BJ (cell line): Measurements from ENCODE around the gene EIF4A2. TPM values are rescaled to one million over a fixed set of nuclear protein-coding genes. Genes with fewer than 3 reads are reported as not detected.

ENCODE experiments used
- CTCF ChIA-PET: fragments of 350-600 bp; formaldehyde crosslinking; extraction: SDS; loops from one replicate; lab custom pipeline; 2021; ENCODE audit warnings: antibody characterized with exemption, inconsistent platforms; lab: Yijun Ruan, JAX
- POLR2A ChIA-PET: fragments of 300-600 bp; sonication (Branson Sonifier 250); formaldehyde crosslinking; extraction: SDS; loops from one replicate; lab custom pipeline; 2021; ENCODE audit warnings: antibody characterized with exemption; lab: Charles Lee
- DNase-seq: peaks from one replicate; pipeline ENCODE4 v3.0.0-alpha.2; 2011; ENCODE audit warnings: low read depth
- H3K27me3 ChIP-seq: 2 replicates; pipeline ENCODE4 v1.6.0; 2011; ENCODE audit warnings: low read length; ENCODE audit not compliant: control insufficient read depth, insufficient read depth
- H3K36me3 ChIP-seq: 2 replicates; pipeline ENCODE4 v1.5.1; 2011; ENCODE audit warnings: low read length; ENCODE audit not compliant: control insufficient read depth, insufficient read depth
- H3K4me3 ChIP-seq: 2 replicates; pipeline ENCODE4 v1.5.1; 2011; ENCODE audit warnings: low read depth, mild to moderate bottlenecking, control low read depth, low read length
- polyA plus RNA-seq: library from polyadenylated mRNA; depleted of rRNA; stranded (reverse); fragments of >200 nt; gene quantifications from 2 replicates; pipeline ENCODE4 v1.2.3, GENCODE V29; 2011
- TF ChIP-seq, protein P1 (sequence below): IDR thresholded peaks from 2 replicates; pipeline ENCODE4 v1.5.1; 2011; ENCODE audit warnings: low read depth, mild to moderate bottlenecking, control low read depth, inconsistent platforms, low read length, moderate library complexity; ENCODE audit not compliant: insufficient read depth

Gene EIF4A2
- polyA plus RNA-seq, 1 experiment, result 210 TPM

DNA sequence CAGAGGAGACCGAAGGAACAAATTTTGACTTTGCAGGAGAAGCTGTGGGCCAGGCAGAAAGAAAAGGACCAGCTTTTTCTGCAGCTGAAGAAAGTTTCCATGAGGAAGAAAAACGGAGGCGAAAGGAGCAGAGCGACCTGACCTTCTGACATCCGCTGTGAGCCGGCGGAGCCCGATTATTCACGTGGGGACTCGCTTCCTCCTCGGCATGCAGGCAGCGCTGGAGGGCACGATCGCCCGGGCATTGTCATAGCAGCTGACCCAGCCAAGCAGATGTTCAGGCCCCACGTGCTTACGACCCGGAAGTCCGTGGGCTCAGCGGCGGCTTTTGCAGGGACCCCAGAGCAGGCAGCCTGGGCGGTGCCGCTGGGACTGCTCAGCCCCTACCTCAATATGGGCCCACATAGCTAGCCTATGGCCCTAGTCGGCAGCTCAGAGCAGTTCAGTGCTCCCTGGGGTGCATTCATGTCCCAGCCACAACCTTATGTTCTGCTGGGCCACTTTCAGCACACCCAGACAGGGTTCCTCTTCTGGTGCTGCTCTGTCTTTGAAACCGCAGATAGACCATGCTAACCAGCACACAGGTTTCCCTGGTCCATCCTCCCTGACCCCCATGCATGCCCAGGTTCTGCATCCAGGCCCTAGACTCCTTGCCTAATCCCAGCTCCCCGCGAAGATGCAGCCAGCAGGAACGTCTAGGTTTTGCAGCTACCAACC lies 10.5 kb upstream of the EIF4A2 start:
- no peak for DNase-seq
- TF ChIP-seq, protein P1, sequence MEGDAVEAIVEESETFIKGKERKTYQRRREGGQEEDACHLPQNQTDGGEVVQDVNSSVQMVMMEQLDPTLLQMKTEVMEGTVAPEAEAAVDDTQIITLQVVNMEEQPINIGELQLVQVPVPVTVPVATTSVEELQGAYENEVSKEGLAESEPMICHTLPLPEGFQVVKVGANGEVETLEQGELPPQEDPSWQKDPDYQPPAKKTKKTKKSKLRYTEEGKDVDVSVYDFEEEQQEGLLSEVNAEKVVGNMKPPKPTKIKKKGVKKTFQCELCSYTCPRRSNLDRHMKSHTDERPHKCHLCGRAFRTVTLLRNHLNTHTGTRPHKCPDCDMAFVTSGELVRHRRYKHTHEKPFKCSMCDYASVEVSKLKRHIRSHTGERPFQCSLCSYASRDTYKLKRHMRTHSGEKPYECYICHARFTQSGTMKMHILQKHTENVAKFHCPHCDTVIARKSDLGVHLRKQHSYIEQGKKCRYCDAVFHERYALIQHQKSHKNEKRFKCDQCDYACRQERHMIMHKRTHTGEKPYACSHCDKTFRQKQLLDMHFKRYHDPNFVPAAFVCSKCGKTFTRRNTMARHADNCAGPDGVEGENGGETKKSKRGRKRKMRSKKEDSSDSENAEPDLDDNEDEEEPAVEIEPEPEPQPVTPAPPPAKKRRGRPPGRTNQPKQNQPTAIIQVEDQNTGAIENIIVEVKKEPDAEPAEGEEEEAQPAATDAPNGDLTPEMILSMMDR, result no peak
- ChIA-PET POLR2A (interaction anchor here (1.6 kb wide), 1 partner anchor 10 kb away, joined by 10 read pairs; the partner anchor contains the start of gene EIF4A2), CTCF (interaction anchor here (1.3 to 2.9 kb wide), 3 partner anchors 9 to 158 kb away, joined by 5 to 12 read pairs (median 10); no protein-coding TSS in a partner anchor)
- H3K27me3 ChIP-seq, result no peaks in the 10 kb centered on the region
- H3K36me3 ChIP-seq, result no peaks in the 10 kb centered on the region
- H3K4me3 ChIP-seq, result peak overlapping the region; percentile 18

DNA sequence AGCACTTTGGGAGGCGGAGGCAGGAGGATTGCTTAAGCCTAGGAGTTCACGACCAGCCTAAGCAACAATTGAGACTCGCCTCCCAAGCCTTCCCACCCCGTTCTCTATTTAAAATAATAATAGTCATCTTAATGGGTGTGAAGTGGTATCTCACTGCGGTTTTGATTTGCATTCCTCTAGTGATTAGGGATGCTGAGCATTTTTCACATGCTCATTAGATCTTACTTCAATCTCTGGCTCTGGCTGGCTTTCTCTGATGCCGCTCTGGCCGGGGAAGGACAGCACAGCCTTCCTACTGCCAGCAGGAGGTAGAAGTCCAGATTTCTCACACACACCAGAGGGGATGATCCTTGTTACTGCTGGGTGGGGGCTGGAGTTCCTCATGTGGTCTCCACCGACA lies 7.4 kb upstream of the EIF4A2 start:
- CTCF ChIA-PET, result no interaction called here
- POLR2A ChIA-PET, result no interaction called here

DNA sequence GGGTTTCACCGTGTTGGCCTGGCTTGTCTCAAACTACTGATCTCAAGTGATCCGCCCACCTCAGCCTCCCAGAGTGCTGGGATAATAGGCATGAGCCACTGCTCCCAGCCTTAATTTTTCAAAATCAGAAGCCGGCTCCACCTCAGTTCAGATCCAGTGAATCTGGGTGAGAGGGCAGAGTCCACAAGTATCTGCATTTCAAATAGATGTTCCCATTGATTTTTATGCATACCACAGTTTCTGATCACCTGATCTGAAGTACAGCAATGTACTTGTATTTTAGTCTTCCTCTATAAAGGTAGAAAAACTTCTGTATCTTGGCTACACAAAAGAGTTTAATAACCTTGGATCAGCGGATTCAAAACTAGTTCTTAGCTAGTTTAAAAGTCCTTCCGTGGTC lies 4.2 kb upstream of the EIF4A2 start:
- TF ChIP-seq, protein P1, result no peak
- CTCF ChIA-PET, result no interaction called here
- no peak overlapping the region for H3K4me3 ChIP-seq
- POLR2A ChIA-PET, result no interaction called here
- DNase-seq, result no peak
- H3K27me3 ChIP-seq, result no peaks in the 10 kb centered on the region
- H3K36me3 ChIP-seq, result no peaks in the 10 kb centered on the region

More for the DNA sequence above, 7.4 kb upstream of the EIF4A2 start:
- TF ChIP-seq, protein P1, result peak; percentile 20; the same call in 1 of the 2 replicates
- H3K36me3 ChIP-seq, result no peaks in the 10 kb centered on the region
- no peaks in the 10 kb centered on the region for H3K27me3 ChIP-seq
- no peak overlapping the region for H3K4me3 ChIP-seq
- no peak for DNase-seq

DNA sequence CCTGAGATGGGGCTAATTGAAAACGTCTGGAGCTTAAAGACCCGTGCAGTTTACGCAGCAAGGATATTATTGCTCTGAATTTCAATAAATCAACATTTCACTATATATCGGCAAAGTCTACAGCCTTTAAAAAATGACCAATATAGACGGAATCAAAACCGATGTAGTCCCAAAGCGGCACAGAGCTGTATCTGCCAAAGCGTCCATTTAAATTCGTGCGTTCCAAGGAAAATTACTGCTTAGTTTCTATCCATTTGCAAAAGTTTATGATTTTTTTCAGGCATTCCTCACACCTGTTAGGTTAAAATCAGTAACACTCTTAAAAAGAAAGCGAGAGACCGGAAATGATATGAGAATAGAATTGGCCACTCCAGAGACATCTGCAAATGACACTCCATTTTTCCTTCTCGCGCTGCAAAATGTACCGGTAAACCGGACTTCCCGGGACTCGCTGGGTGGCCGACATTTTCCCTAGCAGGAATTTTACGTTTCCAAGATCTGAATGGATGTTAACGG lies 777 bp upstream of the EIF4A2 start:
- Histone ChIP-seq H3K36me3 (peaks cover 12% of the 10 kb centered on the region), H3K27me3 (no peaks in the 10 kb centered on the region), H3K4me3 (peak overlapping the region; percentile 93)
- ChIA-PET POLR2A (interaction anchor here (0.6 to 1.4 kb wide), 4 partner anchors 10 to 675 kb away, joined by 3 to 10 read pairs (median 4); no protein-coding TSS in a partner anchor), CTCF (interaction anchor here (0.8 to 1.7 kb wide), 4 partner anchors 10 to 357 kb away, joined by 3 to 5 read pairs (median 4); partner anchors contain the start of gene RPL39L)
- TF ChIP-seq, protein P1, result no peak
- DNase-seq, result no peak

DNA sequence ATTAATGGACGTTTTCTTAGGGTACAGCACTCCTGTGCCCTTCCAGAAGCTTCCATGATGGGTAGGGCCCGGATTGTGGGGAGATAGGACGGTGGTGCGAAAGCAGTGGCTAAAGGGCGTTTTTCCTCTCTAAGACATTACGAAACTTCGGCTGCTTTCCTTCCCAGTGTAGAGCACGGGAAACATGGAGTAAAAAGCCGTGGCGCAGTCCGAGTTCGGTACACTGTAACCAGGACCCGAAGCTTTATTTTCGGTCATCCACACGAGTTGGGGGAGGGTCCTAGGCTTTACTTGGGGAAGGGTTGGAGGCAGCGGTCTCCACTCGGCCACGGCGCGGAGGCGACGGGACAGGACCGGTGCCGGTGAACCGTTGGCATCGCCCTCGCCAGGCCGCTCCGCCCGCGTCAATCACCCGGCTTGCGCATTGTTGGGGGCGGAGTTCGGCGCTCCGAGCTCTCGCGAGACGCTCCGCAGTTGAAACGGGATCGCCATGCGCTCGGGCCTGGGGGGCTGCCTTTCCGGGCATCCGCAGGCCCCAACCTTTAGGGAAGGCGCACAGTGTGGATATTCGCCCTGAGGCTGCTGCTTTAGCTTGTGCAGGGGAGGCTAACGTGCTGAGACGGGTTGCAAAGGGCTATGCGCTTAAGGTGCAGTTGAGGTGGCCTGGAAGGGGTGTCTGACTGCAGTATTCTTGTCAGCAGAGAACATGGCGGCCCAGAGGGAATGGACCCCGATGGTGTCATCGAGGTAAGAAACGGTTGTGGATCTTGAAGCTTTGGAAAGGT lies 546 bp downstream of the EIF4A2 start:
- H3K4me3 ChIP-seq, result peak overlapping the region; percentile 93
- ChIA-PET CTCF (interaction anchor here (0.6 to 1.8 kb wide), 6 partner anchors 8 to 382 kb away, joined by 3 to 10 read pairs (median 3); partner anchors contain the start of gene RPL39L), POLR2A (interaction anchor here (0.6 to 1.4 kb wide), 2 partner anchors 11 to 188 kb away, joined by 10 to 15 read pairs; no protein-coding TSS in a partner anchor)
- peaks cover 12% of the 10 kb centered on the region for H3K36me3 ChIP-seq
- TF ChIP-seq, protein P1, result no peak
- no peak for DNase-seq
- no peaks in the 10 kb centered on the region for H3K27me3 ChIP-seq
